SK-N-SH (cell line): Measurements from ENCODE around the gene CLEC10A. TPM values are rescaled to one million over a fixed set of nuclear protein-coding genes. Genes with fewer than 3 reads are reported as not detected.
A peak's percentile ranks its signal among the peaks of the same experiment; 100 is the strongest.

Experiments
- CTCF ChIA-PET: fragments of 300-600, 350-600 bp; formaldehyde crosslinking; extraction: SDS; loops from one replicate; lab custom pipeline; 2021; lab: Yijun Ruan, JAX
- POLR2A ChIA-PET: fragments of 350-600 bp; sonication (Branson Sonifier 250); formaldehyde crosslinking; extraction: SDS; loops from one replicate; lab custom pipeline; 2020; ENCODE audit warnings: antibody characterized with exemption, inconsistent platforms; lab: Yijun Ruan, JAX
- DNase-seq: peaks from one replicate; pipeline ENCODE4 v3.0.0; 2012
- H2AFZ ChIP-seq: fragments of 200-600 bp; sonication (generic); 2 replicates; pipeline ENCODE4 v1.8.1; 2016; ENCODE audit warnings: antibody characterized with exemption, mild to moderate bottlenecking, low read depth
- H3F3A ChIP-seq: fragments of 200-600 bp; sonication (generic); replicated peaks from 2 replicates; pipeline ENCODE3; 2016; ENCODE audit warnings: antibody characterized with exemption, mild to moderate bottlenecking; ENCODE audit not compliant: insufficient read depth
- H3K27ac ChIP-seq, 2 experiments: fragments of 200-500 bp in 1 of 2; fragments of 200-600 bp in 1 of 2; sonication (Bioruptor generic) in 1 of 2; sonication (generic), shearing (Covaris generic) in 1 of 2; 2 replicates each; pipeline versions ENCODE4 v1.5.1 to v1.6.1; 2014 to 2016; ENCODE audit warnings: low read depth in 2 of 2, inconsistent platforms in 1 of 2, low read length in 1 of 2, mild to moderate bottlenecking in 1 of 2, mixed read lengths in 1 of 2
- H3K27me3 ChIP-seq: fragments of 200-600 bp; sonication (generic), shearing (Covaris generic); 2 replicates; pipeline ENCODE4 v1.6.1; 2016; ENCODE audit warnings: mixed run types; ENCODE audit not compliant: insufficient read depth
- H3K36me3 ChIP-seq, 2 experiments: fragments of 200-500 bp in 1 of 2; fragments of 200-600 bp in 1 of 2; sonication (Bioruptor generic) in 1 of 2; sonication (generic) in 1 of 2; replicated peaks in 1 of 2; 2 replicates each; pipeline versions ENCODE3 to v1.5.1; 2014 to 2016; ENCODE audit warnings: low read length in 1 of 2, mild to moderate bottlenecking in 1 of 2; ENCODE audit not compliant: insufficient read depth in 2 of 2, control insufficient read depth in 1 of 2
- H3K4me1 ChIP-seq, 2 experiments: fragments of 200-500 bp in 1 of 2; fragments of 200-600 bp in 1 of 2; sonication (Bioruptor generic) in 1 of 2; sonication (generic), shearing (Covaris generic) in 1 of 2; 2 replicates each; pipeline versions ENCODE4 v1.5.1 to v1.6.1; 2014 to 2016; ENCODE audit warnings: low read depth in 1 of 2, low read length in 1 of 2, mixed run types in 1 of 2; ENCODE audit not compliant: insufficient read depth in 2 of 2, control insufficient read depth in 1 of 2
- H3K4me2 ChIP-seq: fragments of 200-600 bp; sonication (generic), shearing (Covaris generic); 2 replicates; pipeline ENCODE4 v1.6.1; 2017; ENCODE audit warnings: mixed run types
- H3K4me3 ChIP-seq, 2 experiments: fragments of 200-500 bp in 1 of 2; fragments of 200-600 bp in 1 of 2; sonication (Bioruptor generic) in 1 of 2; sonication (generic), shearing (Covaris generic) in 1 of 2; 2 replicates each; pipeline versions ENCODE4 v1.5.1 to v1.8.1; 2014 to 2016; ENCODE audit warnings: low read depth in 2 of 2, inconsistent platforms in 1 of 2, low read length in 1 of 2, mild to moderate bottlenecking in 1 of 2, mixed read lengths in 1 of 2, moderate library complexity in 1 of 2
- H3K79me2 ChIP-seq: fragments of 200-600 bp; sonication (generic); 2 replicates; pipeline ENCODE4 v1.8.1; 2017; ENCODE audit warnings: mild to moderate bottlenecking; ENCODE audit not compliant: insufficient read depth
- H3K9ac ChIP-seq: fragments of 200-600 bp; sonication (generic); 2 replicates; pipeline ENCODE4 v1.6.1; 2017; ENCODE audit warnings: mixed run types
- H3K9me2 ChIP-seq: fragments of 200-600 bp; sonication (generic); 2 replicates; pipeline ENCODE4 v1.6.1; 2017; ENCODE audit warnings: mixed run types
- H3K9me3 ChIP-seq: fragments of 200-600 bp; sonication (generic); 2 replicates; pipeline ENCODE4 v1.6.1; 2017; ENCODE audit warnings: mixed run types, mild to moderate bottlenecking, moderate library complexity
- H4K20me1 ChIP-seq: fragments of 200-600 bp; sonication (generic); 2 replicates; pipeline ENCODE4 v1.6.1; 2017; ENCODE audit warnings: mild to moderate bottlenecking, mixed run types; ENCODE audit not compliant: insufficient read depth
- CHD2 ChIP-seq: fragments of 150-350 bp; IDR thresholded peaks from 2 replicates; pipeline ENCODE4 v1.6.1; 2018; ENCODE audit warnings: low read length; ENCODE audit not compliant: partially characterized antibody
- ELF1 ChIP-seq: IDR thresholded peaks from 2 replicates; pipeline ENCODE4 v1.4.0; 2012
- EZH2phosphoT487 ChIP-seq: fragments of 200-600 bp; sonication (generic); IDR thresholded peaks from 2 replicates; pipeline ENCODE4 v1.6.1; 2017; ENCODE audit warnings: low read depth, mixed run types, mild to moderate bottlenecking, antibody characterized with exemption, moderate library complexity, borderline replicate concordance
- FOSL2 ChIP-seq: IDR thresholded peaks from 2 replicates; pipeline ENCODE4 v1.4.0; 2012; ENCODE audit warnings: low read depth, mild to moderate bottlenecking, moderate library complexity, borderline replicate concordance
- FOXJ3 ChIP-seq: sonication (generic); formaldehyde crosslinking; IDR thresholded peaks from 2 replicates; pipeline ENCODE4 v1.5.1; 2020; ENCODE audit warnings: mild to moderate bottlenecking, missing genetic modification reagents
- MEF2A ChIP-seq: IDR thresholded peaks from 2 replicates; pipeline ENCODE4 v1.4.0; 2012; ENCODE audit warnings: low read depth, borderline replicate concordance
- MXI1 ChIP-seq: IDR thresholded peaks from 2 replicates; pipeline ENCODE4 v1.6.1; 2012; ENCODE audit warnings: mild to moderate bottlenecking, low read depth, low read length, improper control_type of control experiment
- NFIC ChIP-seq: IDR thresholded peaks from 2 replicates; pipeline ENCODE4 v1.4.0; 2012; ENCODE audit warnings: borderline replicate concordance
- POLR2AphosphoS5 ChIP-seq: IDR thresholded peaks from 2 replicates; pipeline ENCODE4 v1.6.1; 2012; ENCODE audit warnings: low read depth, low read length
- RAD21 ChIP-seq: IDR thresholded peaks from 2 replicates; pipeline ENCODE4 v1.6.1; 2012; ENCODE audit warnings: mild to moderate bottlenecking, low read length
- RCOR1 ChIP-seq: fragments of 150-350 bp; IDR thresholded peaks from 2 replicates; pipeline ENCODE4 v1.6.1; 2017; ENCODE audit warnings: antibody characterized with exemption, low read length
- RFX5 ChIP-seq: IDR thresholded peaks from 2 replicates; pipeline ENCODE4 v1.6.1; 2012; ENCODE audit warnings: mild to moderate bottlenecking, improper control_type of control experiment, low read length
- RXRA ChIP-seq: IDR thresholded peaks from 2 replicates; pipeline ENCODE4 v1.4.0; 2012; ENCODE audit warnings: low read depth, mild to moderate bottlenecking, borderline replicate concordance
- SIN3A ChIP-seq: IDR thresholded peaks from 2 replicates; pipeline ENCODE4 v1.6.1; 2012; ENCODE audit warnings: low read depth, mild to moderate bottlenecking, low read length, moderate library complexity, borderline replicate concordance
- SMC3 ChIP-seq: IDR thresholded peaks from 2 replicates; pipeline ENCODE4 v1.6.1; 2012; ENCODE audit warnings: low read depth, low read length, improper control_type of control experiment
- TCF12 ChIP-seq: IDR thresholded peaks from 2 replicates; pipeline ENCODE4 v1.4.0; 2012
- YY1 ChIP-seq: IDR thresholded peaks from 2 replicates; pipeline ENCODE4 v1.4.0; 2012; ENCODE audit warnings: low read depth, mild to moderate bottlenecking
- WGBS: methylation state at CpG from one replicate; pipeline ENCODE4 v1.1.6; 2017; ENCODE audit warnings: low lambda C conversion rate; 5-methylcytosine and 5-hydroxymethylcytosine counted together
- polyA plus RNA-seq, 3 experiments: library from polyadenylated mRNA; depleted of rRNA; stranded (reverse); fragments of >200 nt; gene quantifications; 2 replicates each; pipeline ENCODE4 v1.2.3, GENCODE V29; 2012
- TF ChIP-seq, protein P1 (sequence below): IDR thresholded peaks from 2 replicates; pipeline ENCODE4; 2012
- TF ChIP-seq, protein P2 (sequence below): IDR thresholded peaks from 2 replicates; pipeline ENCODE4 v1.6.1; 2012; ENCODE audit warnings: mild to moderate bottlenecking, low read depth, low read length, moderate library complexity

CLEC10A gene
- polyA plus RNA-seq, 1 of the 3 experiments (the other 2 are of a cell fraction): not detected

DNA sequence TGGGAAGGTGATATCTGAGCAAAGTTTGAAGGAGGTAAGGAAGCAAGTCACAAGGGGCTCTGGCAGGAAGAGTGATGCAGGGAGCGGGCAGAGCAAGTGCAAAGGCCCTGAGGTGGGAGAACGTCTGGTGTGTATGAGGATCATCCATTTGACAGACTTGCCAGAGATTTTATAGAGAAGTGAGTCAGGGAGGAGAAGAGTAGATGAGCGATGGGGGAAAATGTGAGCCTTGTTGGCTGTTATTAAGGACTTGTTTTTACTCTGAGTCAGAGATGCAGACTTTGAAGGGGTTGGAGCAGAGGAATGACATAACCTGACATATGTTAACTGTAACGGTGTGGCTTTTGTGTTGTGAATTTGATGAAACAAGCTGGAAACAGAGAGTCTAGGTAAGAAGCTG is 3.5 kb upstream of the CLEC10A start:
- no peaks in the 10 kb centered on the region for H3F3A ChIP-seq
- H3K9me2 ChIP-seq: no peaks in the 10 kb centered on the region
- no peak for DNase-seq
- 14% methylated on average over 4 of the region's 4 CpGs for WGBS
- no peak overlapping the region for H3K4me2 ChIP-seq
- H3K79me2 ChIP-seq: no peaks in the 10 kb centered on the region
- TF ChIP-seq SMC3 (no peak), MEF2A (no peak), FOSL2 (no peak), FOXJ3 (no peak), SIN3A (no peak), MXI1 (no peak), POLR2AphosphoS5 (no peak), RFX5 (no peak), ELF1 (no peak), CHD2 (no peak), EZH2phosphoT487 (no peak), YY1 (no peak), RAD21 (no peak), TCF12 (no peak), RXRA (no peak), RCOR1 (no peak), NFIC (no peak)
- TF ChIP-seq, protein P1, sequence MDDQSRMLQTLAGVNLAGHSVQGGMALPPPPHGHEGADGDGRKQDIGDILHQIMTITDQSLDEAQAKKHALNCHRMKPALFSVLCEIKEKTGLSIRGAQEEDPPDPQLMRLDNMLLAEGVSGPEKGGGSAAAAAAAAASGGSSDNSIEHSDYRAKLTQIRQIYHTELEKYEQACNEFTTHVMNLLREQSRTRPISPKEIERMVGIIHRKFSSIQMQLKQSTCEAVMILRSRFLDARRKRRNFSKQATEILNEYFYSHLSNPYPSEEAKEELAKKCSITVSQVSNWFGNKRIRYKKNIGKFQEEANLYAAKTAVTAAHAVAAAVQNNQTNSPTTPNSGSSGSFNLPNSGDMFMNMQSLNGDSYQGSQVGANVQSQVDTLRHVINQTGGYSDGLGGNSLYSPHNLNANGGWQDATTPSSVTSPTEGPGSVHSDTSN: no peak
- ChIA-PET POLR2A (no interaction called here), CTCF (no interaction called here)
- H3K4me3 ChIP-seq: no peak overlapping the region
- no peaks in the 10 kb centered on the region for H3K36me3 ChIP-seq
- H2AFZ ChIP-seq: no peak overlapping the region
- no peaks in the 10 kb centered on the region for H3K4me1 ChIP-seq
- no peak overlapping the region for H3K27ac ChIP-seq
- H3K9me3 ChIP-seq: no peaks in the 10 kb centered on the region
- H3K9ac ChIP-seq: no peak overlapping the region
- peaks cover 47% of the 10 kb centered on the region; the same call in 1 of the 2 replicates for H3K27me3 ChIP-seq
- H4K20me1 ChIP-seq: no peaks in the 10 kb centered on the region

DNA sequence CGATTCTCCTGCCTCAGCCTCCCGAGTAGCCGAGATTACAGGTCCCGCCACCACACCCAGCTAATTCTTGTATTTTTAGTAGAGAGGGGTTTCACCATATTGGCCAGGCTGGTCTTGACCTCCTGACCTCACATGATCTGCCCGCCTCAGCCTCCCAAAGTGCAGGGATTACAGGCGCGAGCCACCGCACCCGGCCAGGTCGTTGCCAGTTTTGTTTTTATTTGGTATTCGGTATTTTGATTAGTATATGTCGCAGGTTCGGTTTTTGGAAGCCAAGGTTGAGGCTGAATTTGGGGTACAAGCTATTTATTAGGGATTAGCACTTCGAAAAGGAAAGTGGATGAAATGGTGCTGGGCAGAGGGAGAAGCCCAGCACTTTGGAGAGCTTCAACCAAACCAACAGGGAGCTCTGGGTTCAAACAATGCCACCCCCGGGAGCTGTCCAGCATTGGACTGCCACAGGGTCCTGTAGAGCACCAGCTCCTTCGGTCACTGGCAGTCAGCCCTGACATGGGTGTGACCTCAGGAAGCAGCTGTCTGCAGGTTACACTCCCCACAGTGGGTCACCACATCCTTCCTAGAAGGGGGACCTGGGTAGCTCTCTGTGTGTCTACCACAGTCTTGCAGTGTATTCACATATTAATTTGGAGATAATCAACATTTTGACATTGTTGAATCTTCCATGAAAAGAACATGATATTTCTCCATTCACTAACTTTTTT is 1.5 kb upstream of the CLEC10A start:
- ChIA-PET POLR2A (no interaction called here), CTCF (interaction anchor here (0.7 to 2.4 kb wide), 4 partner anchors 10 to 96 kb away, joined by 3 to 7 read pairs (median 5); no protein-coding TSS in a partner anchor)

More for the DNA sequence above, 1.5 kb upstream of the CLEC10A start:
- Histone ChIP-seq H3K4me1 (no peaks in the 10 kb centered on the region), H3K36me3 (no peaks in the 10 kb centered on the region), H3K9me2 (no peaks in the 10 kb centered on the region), H3K9ac (no peak overlapping the region), H3K4me3 (no peak overlapping the region), H3F3A (no peaks in the 10 kb centered on the region), H3K9me3 (no peaks in the 10 kb centered on the region), H3K79me2 (no peaks in the 10 kb centered on the region), H3K27ac (no peak overlapping the region), H2AFZ (no peak overlapping the region), H3K27me3 (peaks cover 38% of the 10 kb centered on the region), H4K20me1 (no peaks in the 10 kb centered on the region), H3K4me2 (no peak overlapping the region)
- TF ChIP-seq, protein P2, sequence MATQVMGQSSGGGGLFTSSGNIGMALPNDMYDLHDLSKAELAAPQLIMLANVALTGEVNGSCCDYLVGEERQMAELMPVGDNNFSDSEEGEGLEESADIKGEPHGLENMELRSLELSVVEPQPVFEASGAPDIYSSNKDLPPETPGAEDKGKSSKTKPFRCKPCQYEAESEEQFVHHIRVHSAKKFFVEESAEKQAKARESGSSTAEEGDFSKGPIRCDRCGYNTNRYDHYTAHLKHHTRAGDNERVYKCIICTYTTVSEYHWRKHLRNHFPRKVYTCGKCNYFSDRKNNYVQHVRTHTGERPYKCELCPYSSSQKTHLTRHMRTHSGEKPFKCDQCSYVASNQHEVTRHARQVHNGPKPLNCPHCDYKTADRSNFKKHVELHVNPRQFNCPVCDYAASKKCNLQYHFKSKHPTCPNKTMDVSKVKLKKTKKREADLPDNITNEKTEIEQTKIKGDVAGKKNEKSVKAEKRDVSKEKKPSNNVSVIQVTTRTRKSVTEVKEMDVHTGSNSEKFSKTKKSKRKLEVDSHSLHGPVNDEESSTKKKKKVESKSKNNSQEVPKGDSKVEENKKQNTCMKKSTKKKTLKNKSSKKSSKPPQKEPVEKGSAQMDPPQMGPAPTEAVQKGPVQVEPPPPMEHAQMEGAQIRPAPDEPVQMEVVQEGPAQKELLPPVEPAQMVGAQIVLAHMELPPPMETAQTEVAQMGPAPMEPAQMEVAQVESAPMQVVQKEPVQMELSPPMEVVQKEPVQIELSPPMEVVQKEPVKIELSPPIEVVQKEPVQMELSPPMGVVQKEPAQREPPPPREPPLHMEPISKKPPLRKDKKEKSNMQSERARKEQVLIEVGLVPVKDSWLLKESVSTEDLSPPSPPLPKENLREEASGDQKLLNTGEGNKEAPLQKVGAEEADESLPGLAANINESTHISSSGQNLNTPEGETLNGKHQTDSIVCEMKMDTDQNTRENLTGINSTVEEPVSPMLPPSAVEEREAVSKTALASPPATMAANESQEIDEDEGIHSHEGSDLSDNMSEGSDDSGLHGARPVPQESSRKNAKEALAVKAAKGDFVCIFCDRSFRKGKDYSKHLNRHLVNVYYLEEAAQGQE: peak; percentile 89
- TF ChIP-seq SIN3A: no peak
- TF ChIP-seq FOXJ3: no peak
- 33% methylated on average over 16 of the region's 16 CpGs for WGBS
- no peak for DNase-seq
